K562 treated with DMSO at 1 percent for 4 hours (cell line): ENCODE results near the gene CEL. TPM values are rescaled to one million over a fixed set of nuclear protein-coding genes. Genes with fewer than 3 reads are reported as not detected.

Source experiments
- total RNA-seq: library from RNA; unstranded; fragments of 300-600 nt; gene quantifications from 2 replicates; pipeline ENCODE4 v1.2.3, GENCODE V29; 2022; ENCODE audit not compliant: insufficient read depth

Gene CEL
- 2.3 and 2.7 TPM in 2 replicates for total RNA-seq

DNA sequence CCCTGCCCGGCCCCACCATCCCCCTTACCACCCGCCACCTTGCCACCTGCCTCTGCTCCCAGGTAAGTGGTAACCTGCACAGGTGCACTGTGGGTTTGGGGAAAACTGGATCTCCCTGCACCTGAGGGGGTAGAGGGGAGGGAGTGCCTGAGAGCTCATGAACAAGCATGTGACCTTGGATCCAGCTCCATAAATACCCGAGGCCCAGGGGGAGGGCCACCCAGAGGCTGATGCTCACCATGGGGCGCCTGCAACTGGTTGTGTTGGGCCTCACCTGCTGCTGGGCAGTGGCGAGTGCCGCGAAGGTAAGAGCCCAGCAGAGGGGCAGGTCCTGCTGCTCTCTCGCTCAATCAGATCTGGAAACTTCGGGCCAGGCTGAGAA lies at the start of gene CEL:
TSS of gene CEL (plus strand) at position 218 of the 382 bp plus-strand sequence. CDS start at position 240, 22 bp downstream.

DNA sequence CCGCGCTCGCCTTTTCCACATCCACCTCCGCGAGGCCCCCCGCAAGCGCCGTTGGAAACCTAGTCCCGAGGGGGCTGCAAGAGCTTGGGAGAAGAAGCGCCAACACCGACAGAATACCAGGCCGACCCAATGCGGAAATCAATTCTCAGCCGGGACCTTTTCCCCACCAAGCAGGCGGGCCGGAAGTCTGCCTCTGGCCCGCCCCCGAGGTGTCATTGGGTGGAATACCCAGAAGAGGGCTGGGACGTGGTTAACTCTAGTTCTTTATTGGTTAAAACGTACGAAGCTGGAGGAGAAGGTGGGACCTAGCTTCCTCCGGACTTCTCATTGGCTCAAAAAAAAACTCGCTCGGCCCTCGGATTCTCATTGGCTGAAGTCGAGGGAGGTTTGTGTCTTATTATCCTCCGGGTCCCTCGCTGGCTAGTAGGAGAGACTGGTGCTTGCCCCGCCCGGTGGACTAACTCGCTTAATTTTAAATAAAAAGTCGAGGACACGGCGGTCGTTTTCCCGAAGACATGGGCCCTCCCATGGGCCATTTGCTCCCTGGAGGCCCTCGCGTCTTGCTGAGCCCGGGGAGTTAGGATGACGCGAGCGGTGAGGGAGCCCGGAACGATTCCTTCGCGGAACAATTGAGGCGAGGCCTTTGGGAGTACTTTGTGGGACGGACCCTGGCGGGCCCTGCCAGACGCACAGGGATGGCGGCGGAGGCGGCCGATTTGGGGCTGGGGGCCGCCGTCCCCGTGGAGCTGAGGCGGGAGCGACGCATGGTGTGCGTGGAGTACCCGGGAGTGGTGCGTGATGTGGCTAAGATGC lies 31.3 kb upstream of the CEL start, which contains the start of gene GTF3C5:
TSS of gene GTF3C5 (plus strand) at position 681 of the 813 bp plus-strand sequence. CDS start at position 696, 15 bp downstream.

Other genes starting within 250 kb of the CEL start
- not detected in 2 replicates for gene AK8, start 183.7 kb upstream of the CEL start, total RNA-seq
- 0.63 and 1.5 TPM in 2 replicates for gene SPACA9, start 183.1 kb upstream of the CEL start, total RNA-seq
- gene TSC1, start 117.4 kb upstream of the CEL start, total RNA-seq: 15.6 and 16.5 TPM in 2 replicates
- 30.2 and 48.2 TPM in 2 replicates for gene GFI1B, start 83.3 kb upstream of the CEL start, total RNA-seq
- gene GTF3C5, start 31.0 kb upstream of the CEL start, total RNA-seq: 77.0 and 86.9 TPM in 2 replicates
- 23.3 and 30.9 TPM in 2 replicates for gene RALGDS, start 59.3 kb downstream of the CEL start, total RNA-seq
- 20.5 and 26.7 TPM in 2 replicates for gene GBGT1, start 101.9 kb downstream of the CEL start, total RNA-seq
- gene OBP2B, start 147.3 kb downstream of the CEL start, total RNA-seq: not detected in 2 replicates
- gene ABO, start 213.2 kb downstream of the CEL start, total RNA-seq: 7.3 and 10.5 TPM in 2 replicates